H1 (cell line): ENCODE measurements around the gene CRTC3. TPM values are rescaled to one million over a fixed set of nuclear protein-coding genes. Genes with fewer than 3 reads are reported as not detected.

Experiments
- ATF3 ChIP-seq: IDR thresholded peaks from 2 replicates; pipeline ENCODE4 v1.6.1; 2011; ENCODE audit warnings: low read depth, mild to moderate bottlenecking, low read length; ENCODE audit not compliant: insufficient read depth
- CTBP2 ChIP-seq: IDR thresholded peaks from 2 replicates; pipeline ENCODE4 v1.7.0; 2011; ENCODE audit warnings: borderline replicate concordance, mild to moderate bottlenecking, moderate library complexity, mixed read lengths, low read length; ENCODE audit not compliant: insufficient read depth, insufficient read length
- RNF2 ChIP-seq: fragments of 200-900, 300-1000 bp; sonication (generic); IDR thresholded peaks from 2 replicates; pipeline ENCODE4 v1.7.1; 2016; ENCODE audit warnings: borderline replicate concordance, low read depth, mild to moderate bottlenecking, antibody characterized with exemption, low read length; ENCODE audit not compliant: poor library complexity, severe bottlenecking; ENCODE audit errors: missing control alignments
- SP4 ChIP-seq: IDR thresholded peaks from 2 replicates; pipeline ENCODE4 v1.6.1; 2012; ENCODE audit warnings: low read length, inconsistent platforms
- SUZ12 ChIP-seq: fragments of 200-600 bp; sonication (generic); IDR thresholded peaks from 2 replicates; pipeline ENCODE4 v1.6.1; 2012; ENCODE audit warnings: mild to moderate bottlenecking, inconsistent platforms, low read length, moderate library complexity, mixed read lengths
- TAF7 ChIP-seq: optimal IDR thresholded peaks from 2 replicates; pipeline ENCODE3; 2011; ENCODE audit warnings: low read depth, mild to moderate bottlenecking, inconsistent platforms, low read length, moderate library complexity, borderline replicate concordance
- YY1 ChIP-seq: IDR thresholded peaks from 2 replicates; pipeline ENCODE4 v1.6.1; 2011; ENCODE audit warnings: low read depth, mild to moderate bottlenecking, low read length
- polyA plus RNA-seq, 7 experiments: library from polyadenylated mRNA; depleted of rRNA in 3 of 7; stranded (reverse) in 5 of 7; unstranded in 2 of 7; fragments of >200 nt in 5 of 7; fragments of 200-250 nt in 2 of 7; gene quantifications; 1 replicate in 5 of 7; 2 replicates in 1 of 7; 4 replicates in 1 of 7; pipeline versions ENCODE4 v1.2.1 to v1.2.3, GENCODE V29; 2011 to 2013; ENCODE audit warnings: missing spikeins in 2 of 7, mixed read lengths in 2 of 7
- total RNA-seq: library from RNA; stranded (reverse); fragmentation: NEBNext Ultra II Directional; extraction: Animal tissue kit (Norgen Biotek cat#: 25700); gene quantifications from 2 replicates; pipeline ENCODE4 v1.2.1, GENCODE V29; 2021
- TF ChIP-seq, protein P1 (sequence below): IDR thresholded peaks from 2 replicates; pipeline ENCODE4 v1.6.1; 2012; ENCODE audit warnings: inconsistent platforms
- TF ChIP-seq, protein P2 (sequence below): IDR thresholded peaks from 2 replicates; pipeline ENCODE4 v1.6.1; 2012; ENCODE audit warnings: inconsistent platforms

The CRTC3 gene
- total and polyA plus RNA-seq, 2 of the 8 experiments (the other 6 are each of a cell fraction or from before 2014, with no cell fraction given) = 5.0 to 5.3 TPM

GRCh38 chr15:90640862-90641261, 111.1 kb downstream of the CRTC3 start (continued):
- TF ChIP-seq SUZ12 = no peak
- TF ChIP-seq SP4 = no peak
- TF ChIP-seq, protein P1, sequence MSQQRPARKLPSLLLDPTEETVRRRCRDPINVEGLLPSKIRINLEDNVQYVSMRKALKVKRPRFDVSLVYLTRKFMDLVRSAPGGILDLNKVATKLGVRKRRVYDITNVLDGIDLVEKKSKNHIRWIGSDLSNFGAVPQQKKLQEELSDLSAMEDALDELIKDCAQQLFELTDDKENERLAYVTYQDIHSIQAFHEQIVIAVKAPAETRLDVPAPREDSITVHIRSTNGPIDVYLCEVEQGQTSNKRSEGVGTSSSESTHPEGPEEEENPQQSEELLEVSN = no peak
- no peak for TF ChIP-seq YY1
- no peak for TF ChIP-seq TAF7
- TF ChIP-seq CTBP2 = no peak
- TF ChIP-seq, protein P2, sequence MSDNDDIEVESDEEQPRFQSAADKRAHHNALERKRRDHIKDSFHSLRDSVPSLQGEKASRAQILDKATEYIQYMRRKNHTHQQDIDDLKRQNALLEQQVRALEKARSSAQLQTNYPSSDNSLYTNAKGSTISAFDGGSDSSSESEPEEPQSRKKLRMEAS = no peak
- no peak for TF ChIP-seq ATF3
- TF ChIP-seq RNF2 = no peak
